Endothelial cell of umbilical vein (primary cell): Measurements from ENCODE around the gene SOHLH1. TPM values are rescaled to one million over a fixed set of nuclear protein-coding genes. Genes with fewer than 3 reads are reported as not detected.

Source experiments
- BruUV-seq: library from RNA; stranded (reverse); fragments of 400-500 nt; replicated peaks from 2 replicates; lab custom pipeline; 2021; lab: Mats Ljungman, UMichigan
- CTCF ChIA-PET: fragments of 300-600, 350-600 bp; sonication (Branson Sonifier 250); formaldehyde crosslinking; loops from one replicate; lab custom pipeline; 2021; ENCODE audit warnings: antibody characterized with exemption, inconsistent platforms; lab: Charles Lee
- POLR2A ChIA-PET: fragments of 300-600, 350-600 bp; sonication (Branson Sonifier 250); formaldehyde crosslinking; loops from one replicate; lab custom pipeline; 2021; ENCODE audit warnings: antibody characterized with exemption, inconsistent platforms; lab: Charles Lee
- DNase-seq: peaks from one replicate; pipeline ENCODE4 v3.0.0-alpha.2; 2011; ENCODE audit warnings: low read depth, low spot score
- FAIRE-seq: peaks from 2 replicates; lab custom pipeline; 2011; peaks lifted over from hg19 to GRCh38; lab: Jason Lieb, UNC
- H2AFZ ChIP-seq: 2 replicates; pipeline ENCODE4 v1.6.0; 2012; ENCODE audit warnings: low read depth, low read length, control low read depth, inconsistent platforms
- H3K27ac ChIP-seq: 2 replicates; pipeline ENCODE4 v1.5.1; 2011; ENCODE audit warnings: low read depth, mild to moderate bottlenecking, control low read depth, low read length, moderate library complexity; ENCODE audit not compliant: insufficient read depth
- H3K27me3 ChIP-seq, 2 experiments: 2 replicates each; pipeline versions ENCODE4 v1.6.0 to v1.6.1; 2011; ENCODE audit warnings: low read length in 2 of 2, mixed read lengths in 1 of 2; ENCODE audit not compliant: control insufficient read depth in 2 of 2, insufficient read depth in 2 of 2
- H3K36me3 ChIP-seq, 2 experiments: 2 replicates in 1 of 2; 3 replicates in 1 of 2; pipeline ENCODE4 v1.5.1; 2011; ENCODE audit warnings: low read length in 2 of 2, mild to moderate bottlenecking in 1 of 2, moderate library complexity in 1 of 2; ENCODE audit not compliant: control insufficient read depth in 2 of 2, insufficient read depth in 2 of 2; ENCODE audit errors: extremely low read depth in 1 of 2
- H3K4me1 ChIP-seq: 3 replicates; pipeline ENCODE4 v1.5.1; 2011; ENCODE audit warnings: mild to moderate bottlenecking, low read length; ENCODE audit not compliant: control insufficient read depth, insufficient read depth; ENCODE audit errors: extremely low read depth
- H3K4me2 ChIP-seq: 2 replicates; pipeline ENCODE4 v1.6.1; 2011; ENCODE audit warnings: low read length, control low read depth, mixed read lengths; ENCODE audit not compliant: insufficient read depth
- H3K4me3 ChIP-seq, 3 experiments: fragments of 200-600 bp in 1 of 3; sonication (generic), shearing (Covaris generic) in 1 of 3; replicated peaks in 1 of 3; 2 replicates each; pipeline ENCODE4 v1.5.1; 2011 to 2016; ENCODE audit warnings: control low read depth in 3 of 3, low read length in 3 of 3, mild to moderate bottlenecking in 2 of 3, inconsistent platforms in 1 of 3, low read depth in 1 of 3, moderate library complexity in 1 of 3; ENCODE audit not compliant: insufficient read depth in 1 of 3
- H3K79me2 ChIP-seq: 2 replicates; pipeline ENCODE4 v1.6.0; 2012; ENCODE audit warnings: low read length, inconsistent platforms; ENCODE audit not compliant: control insufficient read depth, insufficient read depth
- H3K9ac ChIP-seq: replicated peaks from 2 replicates; pipeline ENCODE3; 2011; ENCODE audit warnings: low read length, control low read depth; ENCODE audit not compliant: insufficient read depth; ENCODE audit errors: extremely low read depth
- H3K9me1 ChIP-seq: replicated peaks from 3 replicates; pipeline ENCODE4 v1.6.0; 2011; ENCODE audit warnings: mild to moderate bottlenecking, low read length; ENCODE audit not compliant: control insufficient read depth, insufficient read depth; ENCODE audit errors: extremely low read depth
- H3K9me3 ChIP-seq: replicated peaks from 2 replicates; pipeline ENCODE4 v1.5.1; 2012; ENCODE audit warnings: low read length, inconsistent platforms; ENCODE audit not compliant: control insufficient read depth, insufficient read depth
- H4K20me1 ChIP-seq: replicated peaks from 2 replicates; pipeline ENCODE3; 2011; ENCODE audit warnings: mild to moderate bottlenecking, low read length; ENCODE audit not compliant: control insufficient read depth, insufficient read depth; ENCODE audit errors: extremely low read depth
- CTCF ChIP-seq, 2 donors: IDR thresholded peaks; 1 replicate in 1 of 2; 2 replicates in 1 of 2; pipeline ENCODE4 v1.5.1; 2011; ENCODE audit warnings: low read length in 2 of 2, mild to moderate bottlenecking in 2 of 2, moderate library complexity in 2 of 2, control low read depth in 1 of 2, inconsistent platforms in 1 of 2, low read depth in 1 of 2; ENCODE audit not compliant: insufficient read depth in 1 of 2; ENCODE audit errors: extremely low read depth in 1 of 2
- EZH2 ChIP-seq: IDR thresholded peaks from 2 replicates; pipeline ENCODE4 v1.6.1; 2012; ENCODE audit warnings: borderline replicate concordance, low read depth, mild to moderate bottlenecking, moderate library complexity, low read length, inconsistent platforms; ENCODE audit not compliant: severe bottlenecking
- FOS ChIP-seq: IDR thresholded peaks from 2 replicates; pipeline ENCODE4 v1.6.1; 2011; ENCODE audit warnings: mild to moderate bottlenecking, low read length, moderate library complexity, borderline replicate concordance; ENCODE audit not compliant: insufficient read depth
- JUN ChIP-seq: IDR thresholded peaks from 2 replicates; pipeline ENCODE4 v1.6.1; 2011; ENCODE audit warnings: borderline replicate concordance, low read depth; ENCODE audit not compliant: insufficient read length, insufficient read depth
- MYC ChIP-seq: IDR thresholded peaks from one replicate; pipeline ENCODE4 v1.6.1; 2011; ENCODE audit warnings: mild to moderate bottlenecking, low read depth, low read length
- POLR2A ChIP-seq: IDR thresholded peaks from 2 replicates; pipeline ENCODE4 v1.6.1; 2012; ENCODE audit warnings: low read depth, mild to moderate bottlenecking, control low read depth, low read length
- POLR2AphosphoS5 ChIP-seq: IDR thresholded peaks from 2 replicates; pipeline ENCODE4 v1.6.1; 2012; ENCODE audit warnings: low read depth, mild to moderate bottlenecking, control low read depth, low read length, moderate library complexity; ENCODE audit not compliant: insufficient read depth
- dilution Hi-C: fragments of 300-500 bp; cut with MboI; formaldehyde crosslinking; loops from one replicate; pipeline ENCODE4 v1.15.0; 2019; ENCODE audit warnings: low sequenced_read_pairs; ENCODE audit not compliant: extremely low pct_ligation_motif_present
- intact Hi-C: fragments of 100-400 bp; cut with micrococcal nuclease; formaldehyde crosslinking; loops from one replicate; pipeline ENCODE4 v1.10.0; 2022
- polyA plus RNA-seq, 4 experiments: library from polyadenylated mRNA; depleted of rRNA in 3 of 4; stranded (reverse) in 3 of 4; unstranded in 1 of 4; fragments of >200 nt; gene quantifications; 2 replicates each; pipeline versions ENCODE4 v1.2.1 to v1.2.3, GENCODE V29; 2011 to 2012; ENCODE audit warnings: missing spikeins in 1 of 4
- total RNA-seq: library from RNA; stranded (reverse); gene quantifications from 2 replicates; pipeline ENCODE4 v1.2.3, GENCODE V29; 2021

The SOHLH1 gene
- total and polyA plus RNA-seq, 2 donors (not counting 3 experiments of a cell fraction or from before 2014, with no cell fraction given) = not detected

- Histone ChIP-seq H2AFZ (no peak overlapping the region), H3K4me2 (no peak overlapping the region), H3K36me3 (no peaks in the 10 kb centered on the region), H3K79me2 (no peaks in the 10 kb centered on the region), H3K4me3 (no peak overlapping the region), H3K27ac (no peak overlapping the region), H3K27me3 (no peaks in the 10 kb centered on the region), H3K9me1 (no peaks in the 10 kb centered on the region), H3K4me1 (no peaks in the 10 kb centered on the region), H4K20me1 (no peaks in the 10 kb centered on the region), H3K9ac (no peak overlapping the region), H3K9me3 (no peaks in the 10 kb centered on the region)
- CTCF ChIA-PET = interaction anchor here (0.9 kb wide), 1 partner anchor 9 kb away, joined by 3 read pairs; no protein-coding TSS in a partner anchor
- BruUV-seq = no TSS peak
- POLR2A ChIA-PET = no interaction called here
- dilution Hi-C loops (no loop called here), intact Hi-C loops (no loop called here)
- TF ChIP-seq EZH2 (no peak), POLR2A (no peak), MYC (no peak), CTCF (IDR thresholded peaks at IDR 0.05; ENCODE audit: extremely low read depth in 1 of 2, insufficient read depth in 1 of 2, low read depth in 1 of 2, low read length in 2 of 2) (no peak), FOS (no peak), JUN (no peak), POLR2AphosphoS5 (no peak)
- DNase-seq (no peak), FAIRE-seq (no peak)
These were observed 32.5 kb downstream of the SOHLH1 start for GRCh38 chr9:135666534-135667462.
